HG02981 (cell line): Measurements from ENCODE around the gene NUDT1.

Source experiments
- ATAC-seq: cut with Tn5 transposase; IDR thresholded peaks from one replicate; pipeline ENCODE4 v1.9.1; 2021; ENCODE audit warnings: mild to moderate bottlenecking, moderate library complexity; ENCODE audit not compliant: unreplicated experiment

The NUDT1 gene

DNA sequence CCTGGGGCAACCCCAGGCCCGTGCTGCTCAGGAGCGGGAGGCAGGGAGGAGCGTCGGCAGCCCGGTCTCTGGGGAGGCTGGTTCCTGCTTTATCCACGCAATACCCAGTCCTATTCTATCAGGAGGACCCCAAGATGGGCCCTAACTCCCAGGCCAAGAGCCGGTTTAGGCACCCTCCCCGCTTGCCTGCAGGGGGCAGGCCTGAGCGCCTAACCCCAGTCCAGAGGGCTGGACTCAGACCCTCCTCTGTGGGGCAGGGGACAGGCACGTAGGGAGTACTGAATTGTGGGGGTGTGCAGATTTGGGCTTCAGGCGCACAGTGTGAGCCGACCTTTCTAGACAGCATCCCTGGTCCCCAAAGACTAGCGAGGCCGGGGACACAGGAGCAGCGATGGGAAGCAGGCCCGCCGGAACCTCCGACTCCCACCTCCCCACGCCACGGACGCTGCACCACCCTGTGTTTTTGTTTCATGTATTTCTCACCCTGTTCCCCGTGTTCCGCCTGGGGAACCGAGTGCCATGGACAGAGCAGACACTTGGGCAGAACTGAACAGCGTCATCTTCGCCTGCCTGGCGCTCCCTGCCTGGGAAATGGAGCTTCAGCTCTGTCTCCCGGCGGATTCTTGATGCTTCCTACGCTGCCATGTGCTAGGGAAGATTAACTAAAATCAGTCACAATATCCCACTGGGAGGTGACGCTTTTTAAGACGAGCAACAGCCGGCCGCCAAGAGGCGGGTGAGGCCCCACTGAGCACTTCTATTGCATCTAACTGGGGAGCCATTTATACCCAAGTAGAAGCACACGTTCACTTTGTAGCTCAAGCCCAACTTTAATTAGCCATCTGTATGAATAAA, 5.3 kb downstream of the NUDT1 start:
- ATAC-seq, result no peak

DNA sequence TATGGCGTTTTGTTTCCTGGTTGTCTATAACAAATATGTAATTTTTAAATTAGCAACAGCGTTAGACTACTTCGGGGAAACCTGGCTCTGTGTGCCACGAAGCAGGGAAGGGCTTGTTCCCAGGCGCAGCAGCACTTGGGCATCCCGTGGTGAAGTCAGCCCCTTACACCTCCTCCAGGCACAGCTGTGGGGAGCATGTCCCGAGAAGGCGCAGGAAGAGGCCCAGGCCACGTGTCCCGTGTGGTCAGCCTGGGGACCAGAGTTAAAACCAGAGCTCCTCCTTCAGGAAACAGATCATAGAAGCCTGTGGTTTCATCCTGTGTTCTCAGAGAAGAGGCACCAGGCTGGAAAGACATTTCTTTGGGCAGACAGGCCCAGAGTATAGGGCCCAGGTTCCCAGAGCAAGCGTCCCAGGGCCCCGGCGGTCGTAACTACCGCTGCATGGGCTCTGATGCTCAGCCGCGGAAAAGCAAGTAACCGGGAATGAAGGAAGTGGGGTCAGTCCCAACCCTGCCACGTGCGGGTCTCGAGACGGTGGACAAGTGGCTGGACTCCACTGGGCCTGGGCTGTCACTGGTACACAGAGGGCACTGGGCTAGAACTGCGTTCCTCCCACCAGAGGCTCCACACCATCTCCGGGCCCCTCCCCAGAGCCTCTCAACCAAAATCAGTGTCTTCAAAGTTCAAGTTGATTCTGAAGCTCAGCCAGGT, 7.1 kb downstream of the NUDT1 start:
- no peak for ATAC-seq

- no peak for ATAC-seq
Observed at GRCh38 chr7:2249744-2250323, 7.8 kb downstream of the NUDT1 start.

- no peak for ATAC-seq
Observed at GRCh38 chr7:2251381-2251780, 9.4 kb downstream of the NUDT1 start.

GRCh38 chr7:2251841-2252771, 10.1 kb downstream of the NUDT1 start:
- no peak for ATAC-seq

- ATAC-seq, result no peak
Observed at GRCh38 chr7:2253021-2253420, 11.0 kb downstream of the NUDT1 start.

DNA sequence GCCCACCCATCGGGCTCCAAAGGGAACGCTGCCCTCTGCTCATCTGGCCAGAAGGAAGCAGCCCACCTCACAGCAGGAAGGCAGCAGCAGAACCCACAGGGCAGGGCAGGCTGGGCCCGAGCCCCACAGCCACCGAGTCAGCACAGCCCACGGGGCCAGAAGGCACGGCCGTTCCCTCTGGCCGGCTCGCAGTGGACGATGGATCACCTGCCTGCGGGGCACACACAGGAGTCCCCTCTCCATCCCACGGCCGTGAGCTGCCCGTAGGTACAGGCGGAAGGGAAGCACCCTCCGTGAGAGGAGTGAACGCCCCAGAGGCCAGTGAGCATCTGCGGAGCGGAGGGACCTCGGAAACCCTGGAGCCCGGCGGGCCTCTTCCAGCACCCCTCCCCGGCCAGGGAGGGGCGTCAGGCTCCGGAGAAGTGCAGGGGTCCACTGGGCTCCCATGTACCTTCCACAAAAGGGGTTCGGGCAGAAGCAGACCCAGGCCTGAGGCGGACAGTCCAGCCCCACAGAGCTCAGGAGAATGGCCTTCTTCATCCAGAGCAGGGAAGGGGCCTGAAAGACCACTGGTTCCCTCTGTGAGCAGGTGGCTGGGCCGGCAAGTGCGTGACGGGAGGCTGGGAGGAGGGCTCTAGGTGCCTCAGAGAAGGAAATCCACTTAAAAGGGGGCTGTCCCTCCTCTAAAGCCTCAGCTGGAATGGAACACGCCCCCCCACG, 11.7 kb downstream of the NUDT1 start:
- no peak for ATAC-seq

DNA sequence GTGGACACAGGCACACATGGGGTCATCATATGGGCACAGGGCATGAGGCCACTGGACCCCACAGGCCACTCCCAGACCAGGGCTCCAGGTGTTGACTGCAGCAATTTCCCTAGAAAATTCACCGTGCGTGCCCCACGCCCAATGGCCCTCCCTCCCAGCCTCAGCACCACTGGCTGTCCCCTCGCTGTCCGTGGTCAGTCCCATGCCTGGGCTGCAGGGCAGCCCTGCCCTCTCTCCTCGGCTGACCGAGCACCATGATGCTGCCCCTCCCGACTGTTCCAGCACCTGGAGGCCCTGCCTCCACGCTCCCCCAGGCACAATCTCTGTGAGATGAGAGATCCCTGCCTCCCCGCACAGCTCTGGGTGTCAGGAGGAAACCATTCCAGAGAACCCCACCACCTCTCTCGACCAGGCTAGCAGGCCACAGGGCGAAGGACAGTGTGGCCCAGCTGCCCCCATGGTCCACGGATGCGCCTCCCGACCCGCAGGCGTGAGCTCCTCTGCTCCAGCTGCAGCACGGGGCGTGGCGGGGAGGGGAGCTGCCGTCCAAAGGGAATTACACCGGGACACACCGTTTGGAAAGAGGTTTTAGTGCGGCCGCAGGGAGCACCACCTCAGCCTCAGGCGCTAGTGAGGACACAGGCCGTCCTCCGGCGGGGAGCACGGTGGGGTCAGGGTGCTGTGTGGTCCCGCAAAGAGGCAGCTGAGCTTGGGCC, 12.6 kb downstream of the NUDT1 start:
- ATAC-seq, result no peak

DNA sequence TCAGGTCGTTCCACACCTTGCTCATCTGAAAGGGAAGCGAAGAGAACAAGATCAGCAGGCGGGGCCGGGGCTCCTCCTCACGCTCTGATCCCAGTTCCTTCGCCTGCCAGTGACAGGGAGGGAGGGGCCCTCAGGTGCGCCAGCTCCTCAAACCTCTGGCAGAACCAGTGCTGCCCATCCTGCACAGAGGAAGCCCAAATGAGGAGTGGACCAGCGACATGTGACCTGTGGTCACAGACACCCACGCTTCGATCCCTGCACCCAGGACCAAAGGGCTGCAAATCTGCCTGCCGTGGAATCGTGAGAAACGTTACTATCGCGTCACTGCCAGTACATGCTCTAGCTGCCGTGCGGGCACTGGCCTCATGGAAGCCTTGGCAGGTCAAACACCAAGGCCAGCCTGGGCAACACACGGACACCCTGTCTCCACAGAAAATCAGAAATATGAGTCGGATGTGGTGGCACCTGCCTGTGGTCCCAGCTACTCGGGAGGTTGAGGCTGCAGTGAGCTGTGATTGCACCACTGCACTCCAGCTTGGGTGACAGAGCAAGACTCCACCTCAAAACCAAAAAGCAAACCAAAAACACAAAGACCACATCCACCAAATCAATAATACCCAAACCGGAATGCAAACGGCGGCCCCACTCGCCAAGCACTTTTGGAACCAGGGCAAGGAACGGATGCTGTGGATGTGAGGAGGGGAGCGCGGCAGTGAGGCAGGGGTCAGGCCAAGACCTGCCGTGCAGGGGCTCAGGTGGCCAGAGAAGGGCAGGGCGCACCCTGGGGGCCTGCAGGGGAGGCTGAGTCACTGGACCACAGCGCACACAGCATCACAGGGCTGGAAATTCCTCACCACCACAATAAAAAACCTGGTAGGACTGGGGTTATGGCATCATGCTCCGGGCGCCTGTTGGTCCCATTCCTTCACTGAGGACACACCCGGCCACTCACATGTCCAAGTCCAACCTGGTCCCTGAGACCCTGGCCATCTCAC, 13.4 kb downstream of the NUDT1 start:
- no peak for ATAC-seq

- no peak for ATAC-seq
Observed at GRCh38 chr7:2256306-2257045, 14.4 kb downstream of the NUDT1 start.

GRCh38 chr7:2257046-2257551, 15.1 kb downstream of the NUDT1 start:
- ATAC-seq, result no peak

GRCh38 chr7:2257651-2258050, 15.6 kb downstream of the NUDT1 start:
- no peak for ATAC-seq

DNA sequence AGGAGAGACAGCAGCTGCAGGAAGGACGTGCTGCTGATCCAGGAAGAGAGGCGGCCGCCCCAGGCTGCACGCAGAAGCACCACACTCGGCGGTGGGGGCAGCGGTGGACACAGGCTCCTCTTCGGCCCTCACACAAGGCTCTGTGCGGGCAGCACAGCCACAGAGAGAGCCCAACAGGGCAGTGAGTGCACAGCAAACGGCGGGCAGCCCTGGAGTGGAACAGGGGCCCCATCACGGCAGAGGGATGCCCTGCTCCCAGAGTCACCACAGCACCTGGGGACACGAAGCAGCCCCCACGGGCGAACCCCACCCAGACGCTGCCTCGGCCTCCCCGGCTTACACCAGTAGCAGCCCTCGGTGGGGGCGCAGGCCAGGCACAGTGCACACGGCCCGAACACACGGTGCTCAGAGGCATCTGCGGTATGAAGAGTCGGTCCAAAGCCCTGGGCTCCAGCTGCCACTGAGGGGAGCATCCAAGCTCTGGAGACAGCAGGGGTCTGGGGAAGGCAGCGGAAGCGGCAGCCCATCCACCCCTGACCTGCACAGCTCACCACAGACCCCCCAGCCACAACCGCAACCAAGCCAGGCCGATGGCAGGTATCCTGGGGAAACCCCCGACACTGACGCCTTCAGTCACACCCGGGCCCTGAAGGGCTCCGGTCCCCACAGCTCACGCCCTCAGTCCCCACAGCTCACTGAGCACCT, 16.8 kb downstream of the NUDT1 start:
- no peak for ATAC-seq

DNA sequence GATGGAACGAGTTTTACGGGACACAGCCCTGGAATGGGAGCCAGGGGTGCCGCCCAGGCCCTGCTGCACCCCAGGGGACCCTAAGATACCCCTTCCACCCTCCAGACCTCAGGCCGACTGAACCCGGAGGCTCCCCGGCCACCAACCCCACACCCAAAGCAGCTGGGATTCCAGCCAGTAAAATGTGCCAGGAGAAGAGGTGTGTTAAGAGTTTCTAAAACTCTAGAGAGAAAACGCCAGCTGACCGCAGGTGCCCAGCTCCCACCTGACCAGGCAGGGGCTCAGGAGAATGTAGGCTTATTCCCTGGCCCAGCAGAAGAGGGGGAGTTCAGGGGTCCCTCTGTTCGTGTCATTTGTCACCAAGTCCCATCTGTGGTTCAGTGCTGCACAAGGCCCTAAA, 17.5 kb downstream of the NUDT1 start:
- ATAC-seq, result no peak

DNA sequence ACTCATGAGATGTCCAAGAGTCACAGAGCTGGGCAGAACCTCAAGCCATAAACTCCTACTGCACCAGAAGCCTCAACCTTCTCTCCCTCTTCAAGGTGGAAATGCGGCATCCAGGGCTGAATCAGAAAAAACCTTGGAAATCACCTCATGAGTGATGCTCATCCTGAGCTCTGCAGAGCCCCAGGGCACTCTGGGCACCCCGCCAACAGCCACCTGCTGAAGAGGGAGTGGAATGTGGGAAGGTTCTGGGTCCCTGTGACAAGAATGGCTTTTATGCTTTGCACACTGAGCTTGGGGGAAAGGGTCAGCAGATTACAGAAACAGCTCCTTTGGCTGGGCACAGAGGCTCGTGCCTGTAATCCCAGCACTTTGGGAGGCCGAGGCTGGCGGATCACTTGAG, 18.8 kb downstream of the NUDT1 start:
- ATAC-seq, result no peak

DNA sequence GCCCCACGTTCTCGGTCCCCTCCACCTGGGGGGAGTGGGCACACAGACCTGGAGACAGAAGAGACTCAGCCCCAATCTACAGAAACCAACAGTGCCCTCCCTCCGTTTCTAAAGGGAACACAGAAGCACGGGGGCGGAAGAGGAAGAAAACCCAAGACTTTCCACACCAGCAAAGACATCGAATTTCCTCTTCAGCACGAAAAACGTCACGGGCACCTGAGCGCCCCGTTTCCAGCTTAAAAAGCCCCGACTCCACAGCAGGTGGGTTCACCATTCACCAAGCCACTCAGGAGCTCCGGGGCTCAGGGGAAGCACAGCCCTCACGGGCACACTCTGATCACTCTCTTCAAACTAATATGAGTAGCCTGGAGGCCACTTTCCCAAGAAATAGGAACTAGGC, 19.6 kb downstream of the NUDT1 start:
- no peak for ATAC-seq

DNA sequence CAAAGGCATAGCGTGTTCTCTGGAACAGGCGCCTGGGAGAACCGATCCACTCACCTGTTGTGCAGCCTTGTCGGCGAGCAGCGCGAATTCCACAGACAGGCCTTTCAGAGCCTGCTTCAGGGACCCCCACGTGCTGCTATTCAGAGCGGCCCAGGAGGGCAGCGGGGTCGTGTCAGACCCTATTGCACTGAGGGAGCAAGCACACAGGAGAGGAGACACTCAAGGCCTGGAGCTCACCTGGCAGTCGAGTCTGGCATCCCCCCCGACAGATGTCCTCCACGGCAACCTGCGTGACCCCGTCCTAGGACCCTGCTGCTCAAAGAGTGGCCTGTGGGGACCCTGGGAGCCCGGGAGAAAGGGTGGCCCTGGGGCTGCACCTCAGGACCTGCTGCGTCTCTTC, 21.1 kb downstream of the NUDT1 start:
- ATAC-seq, result no peak
